ENCODE data around the gene MAP2. TPM values are rescaled to one million over a fixed set of nuclear protein-coding genes. Genes with fewer than 3 reads are reported as not detected.

MAP2 gene
- total and polyA plus RNA-seq, 2 of the 8 experiments (the other 6 are each of a cell fraction or from before 2014, with no cell fraction given), result 5.9 to 9.4 TPM

DNA sequence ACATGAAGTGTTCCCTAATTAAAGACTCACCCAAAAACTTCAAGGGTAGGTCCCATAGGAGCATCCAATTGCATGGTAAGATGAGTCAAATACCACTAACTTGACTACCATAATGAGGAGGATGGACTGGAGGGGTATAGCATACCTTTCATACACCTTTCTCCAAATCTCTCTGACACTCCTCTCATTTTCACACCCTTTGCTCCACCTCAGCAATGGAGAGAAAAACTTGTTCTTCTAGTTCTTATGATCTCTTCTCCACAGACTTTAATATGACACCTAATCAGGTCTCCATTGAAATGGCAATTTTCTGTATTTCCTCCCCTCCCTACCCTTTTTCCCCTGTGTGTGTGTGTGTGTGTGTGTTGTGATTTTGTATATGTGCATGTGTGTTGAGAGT is 41.1 kb upstream of the MAP2 start:
- DNase-seq (ENCODE audit: low read depth in 1 of 2, low spot score in 2 of 2) (no peak), FAIRE-seq (no peak)
- no peak overlapping the region for H3K56ac ChIP-seq (replicated peaks; ENCODE audit: insufficient read length, low read depth, low read length)
- H4K5ac ChIP-seq (ENCODE audit: insufficient read length, low read depth, low read length), result no peak overlapping the region
- H2AFZ ChIP-seq (ENCODE audit: low read length), result no peak overlapping the region
- H3K27ac ChIP-seq (ENCODE audit: low read depth, low read length), result no peak overlapping the region
- no peak overlapping the region for H2BK12ac ChIP-seq (ENCODE audit: low read depth, low read length)
- ChIA-PET POLR2A (ENCODE audit: partially characterized antibody) (no interaction called here), CTCF (ENCODE audit: partially characterized antibody) (interaction anchor here (0.6 kb wide), 1 partner anchor 32 kb away, joined by 3 read pairs; no protein-coding TSS in a partner anchor)
- no peaks in the 10 kb centered on the region for H4K20me1 ChIP-seq (replicated peaks in 1 of 2; ENCODE audit: control insufficient read depth in 1 of 2, insufficient read depth in 2 of 2, low read length in 2 of 2)
- H4K91ac ChIP-seq (replicated peaks; ENCODE audit: insufficient read length, low read length), result no peak overlapping the region
- peaks cover 0 to 7% of the 10 kb centered on the region in 2 experiments; a peak in 2 of 4 replicates for H3K9me3 ChIP-seq (ENCODE audit: insufficient read depth in 2 of 2, low read depth in 1 of 2, low read length in 1 of 2)
- no peak overlapping the region for H3K4ac ChIP-seq (replicated peaks; ENCODE audit: insufficient read length, low read depth, low read length)
- no peaks in the 10 kb centered on the region for H3K27me3 ChIP-seq (replicated peaks in 1 of 4; ENCODE audit: control insufficient read depth in 3 of 4, extremely low read depth in 1 of 4, insufficient read depth in 3 of 4, low read length in 3 of 4)
- no peak overlapping the region for H3K4me2 ChIP-seq (ENCODE audit: insufficient read depth in 1 of 2, low read depth in 2 of 2, low read length in 2 of 2)
- no peak overlapping the region for H3K9ac ChIP-seq (replicated peaks in 1 of 4; ENCODE audit: extremely low read depth in 1 of 4, low read depth in 3 of 4, low read length in 3 of 4)
- no peaks in the 10 kb centered on the region for H3K4me1 ChIP-seq (replicated peaks in 1 of 4; ENCODE audit: control insufficient read depth in 3 of 4, insufficient read depth in 4 of 4, low read length in 3 of 4)
- no peaks in the 10 kb centered on the region for H3K36me3 ChIP-seq (ENCODE audit: control insufficient read depth in 2 of 4, insufficient read depth in 4 of 4, low read length in 3 of 4)
- no peak overlapping the region for H3K14ac ChIP-seq (ENCODE audit: insufficient read length)
- H2BK120ac ChIP-seq (replicated peaks; ENCODE audit: low read depth, low read length), result no peak overlapping the region
- H3K18ac ChIP-seq (ENCODE audit: extremely low read depth, low read length), result no peak overlapping the region
- H4K8ac ChIP-seq (ENCODE audit: extremely low read depth, insufficient read depth, low read length), result no peak overlapping the region
- no peaks in the 10 kb centered on the region for H3K23me2 ChIP-seq (ENCODE audit: low read depth, low read length)
- no peak overlapping the region for H2BK20ac ChIP-seq (ENCODE audit: low read length)
- no peak overlapping the region for H3K4me3 ChIP-seq (ENCODE audit: extremely low read depth in 1 of 4, insufficient read depth in 2 of 4, low read depth in 3 of 4, low read length in 4 of 4)
- no peak overlapping the region for H2BK5ac ChIP-seq (ENCODE audit: low read depth, low read length)
- no peak overlapping the region for H2BK15ac ChIP-seq (ENCODE audit: low read length)
- no peak overlapping the region for H2AK5ac ChIP-seq (ENCODE audit: low read depth, low read length)
- H3K79me2 ChIP-seq (ENCODE audit: control insufficient read depth in 1 of 2, insufficient read depth in 2 of 2, low read length in 2 of 2), result no peaks in the 10 kb centered on the region
- H3K79me1 ChIP-seq (ENCODE audit: low read depth, low read length), result no peaks in the 10 kb centered on the region
- no peak overlapping the region for H3K23ac ChIP-seq (ENCODE audit: insufficient read length)
- no peak for TF ChIP-seq RXRA (IDR thresholded peaks at IDR 0.05; ENCODE audit: insufficient read depth, low read depth, low read length)
- no peak for TF ChIP-seq JUND (IDR thresholded peaks at IDR 0.05; ENCODE audit: low read length)
- TF ChIP-seq BRCA1 (IDR thresholded peaks at IDR 0.05; ENCODE audit: low read depth, low read length), result no peak
- TF ChIP-seq EP300 (IDR thresholded peaks at IDR 0.05; ENCODE audit: borderline replicate concordance in 1 of 2, low read depth in 2 of 2, low read length in 2 of 2), result no peak
- no peak for TF ChIP-seq SP1 (IDR thresholded peaks at IDR 0.05; ENCODE audit: low read depth, low read length)
- TF ChIP-seq, protein P1, sequence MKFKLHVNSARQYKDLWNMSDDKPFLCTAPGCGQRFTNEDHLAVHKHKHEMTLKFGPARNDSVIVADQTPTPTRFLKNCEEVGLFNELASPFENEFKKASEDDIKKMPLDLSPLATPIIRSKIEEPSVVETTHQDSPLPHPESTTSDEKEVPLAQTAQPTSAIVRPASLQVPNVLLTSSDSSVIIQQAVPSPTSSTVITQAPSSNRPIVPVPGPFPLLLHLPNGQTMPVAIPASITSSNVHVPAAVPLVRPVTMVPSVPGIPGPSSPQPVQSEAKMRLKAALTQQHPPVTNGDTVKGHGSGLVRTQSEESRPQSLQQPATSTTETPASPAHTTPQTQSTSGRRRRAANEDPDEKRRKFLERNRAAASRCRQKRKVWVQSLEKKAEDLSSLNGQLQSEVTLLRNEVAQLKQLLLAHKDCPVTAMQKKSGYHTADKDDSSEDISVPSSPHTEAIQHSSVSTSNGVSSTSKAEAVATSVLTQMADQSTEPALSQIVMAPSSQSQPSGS (IDR thresholded peaks at IDR 0.05; ENCODE audit: low read length), result no peak
- TF ChIP-seq RFX5 (IDR thresholded peaks at IDR 0.05; ENCODE audit: borderline replicate concordance, low read depth, low read length), result no peak
- TF ChIP-seq PHF8 (conservative IDR thresholded peaks at IDR 0.05; ENCODE audit: low read depth, low read length), result no peak
- no peak for TF ChIP-seq FOSL1 (IDR thresholded peaks at IDR 0.05; ENCODE audit: insufficient read depth, low read depth, low read length)
- TF ChIP-seq NRF1 (IDR thresholded peaks at IDR 0.05; ENCODE audit: low read depth, low read length), result no peak

Measured in H1 (cell line).